ENCODE results near the gene MED27.

Gene MED27

GRCh38 chr9:131885144-131885609 is 194.5 kb downstream of the MED27 start:
- TF ChIP-seq, protein P1, sequence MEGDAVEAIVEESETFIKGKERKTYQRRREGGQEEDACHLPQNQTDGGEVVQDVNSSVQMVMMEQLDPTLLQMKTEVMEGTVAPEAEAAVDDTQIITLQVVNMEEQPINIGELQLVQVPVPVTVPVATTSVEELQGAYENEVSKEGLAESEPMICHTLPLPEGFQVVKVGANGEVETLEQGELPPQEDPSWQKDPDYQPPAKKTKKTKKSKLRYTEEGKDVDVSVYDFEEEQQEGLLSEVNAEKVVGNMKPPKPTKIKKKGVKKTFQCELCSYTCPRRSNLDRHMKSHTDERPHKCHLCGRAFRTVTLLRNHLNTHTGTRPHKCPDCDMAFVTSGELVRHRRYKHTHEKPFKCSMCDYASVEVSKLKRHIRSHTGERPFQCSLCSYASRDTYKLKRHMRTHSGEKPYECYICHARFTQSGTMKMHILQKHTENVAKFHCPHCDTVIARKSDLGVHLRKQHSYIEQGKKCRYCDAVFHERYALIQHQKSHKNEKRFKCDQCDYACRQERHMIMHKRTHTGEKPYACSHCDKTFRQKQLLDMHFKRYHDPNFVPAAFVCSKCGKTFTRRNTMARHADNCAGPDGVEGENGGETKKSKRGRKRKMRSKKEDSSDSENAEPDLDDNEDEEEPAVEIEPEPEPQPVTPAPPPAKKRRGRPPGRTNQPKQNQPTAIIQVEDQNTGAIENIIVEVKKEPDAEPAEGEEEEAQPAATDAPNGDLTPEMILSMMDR (IDR thresholded peaks at IDR 0.05; ENCODE audit: borderline replicate concordance, control extremely low read depth, extremely low read depth, insufficient read depth, missing control alignments), result no peak
- DNase-seq (ENCODE audit: low spot score), result no peak
- in situ Hi-C loops (cut with MboI; ENCODE audit: low sequenced_read_pairs, unreplicated experiment), result no loop called here

DNA sequence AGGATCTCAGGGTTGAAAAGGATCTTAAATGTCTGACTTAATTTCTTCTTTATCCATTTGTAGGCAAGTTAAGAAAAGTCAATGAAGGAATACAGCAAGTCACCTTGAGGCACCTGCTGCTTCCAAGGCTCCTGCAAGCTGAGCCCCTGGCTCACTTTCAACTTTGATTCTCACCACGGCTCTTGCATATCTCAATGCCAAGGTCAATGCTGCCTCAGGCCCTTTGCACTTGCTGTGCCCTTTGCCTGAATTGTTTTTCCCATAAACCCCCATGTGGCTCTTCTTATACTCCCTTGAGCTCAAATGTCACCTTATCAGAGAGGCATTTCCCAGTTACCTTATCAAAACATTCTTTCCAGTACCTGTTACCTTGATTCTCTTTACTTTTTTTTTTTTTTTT is 195.4 kb downstream of the MED27 start:
- in situ Hi-C loops (cut with MboI; ENCODE audit: low sequenced_read_pairs, unreplicated experiment), result no loop called here
- TF ChIP-seq, protein P1 (IDR thresholded peaks at IDR 0.05; ENCODE audit: borderline replicate concordance, control extremely low read depth, extremely low read depth, insufficient read depth, missing control alignments), result no peak
- no peak for DNase-seq (ENCODE audit: low spot score)

- in situ Hi-C loops (cut with MboI; ENCODE audit: low sequenced_read_pairs, unreplicated experiment), result no loop called here
- TF ChIP-seq, protein P1 (IDR thresholded peaks at IDR 0.05; ENCODE audit: borderline replicate concordance, control extremely low read depth, extremely low read depth, insufficient read depth, missing control alignments), result no peak
- no peak for DNase-seq (ENCODE audit: low spot score)
Measured at GRCh38 chr9:131880833-131881583, 198.7 kb downstream of the MED27 start.

GRCh38 chr9:131879911-131880290 is 199.8 kb downstream of the MED27 start:
- DNase-seq (ENCODE audit: low spot score), result no peak
- TF ChIP-seq, protein P1 (IDR thresholded peaks at IDR 0.05; ENCODE audit: borderline replicate concordance, control extremely low read depth, extremely low read depth, insufficient read depth, missing control alignments), result no peak
- in situ Hi-C loops (cut with MboI; ENCODE audit: low sequenced_read_pairs, unreplicated experiment), result no loop called here

DNA sequence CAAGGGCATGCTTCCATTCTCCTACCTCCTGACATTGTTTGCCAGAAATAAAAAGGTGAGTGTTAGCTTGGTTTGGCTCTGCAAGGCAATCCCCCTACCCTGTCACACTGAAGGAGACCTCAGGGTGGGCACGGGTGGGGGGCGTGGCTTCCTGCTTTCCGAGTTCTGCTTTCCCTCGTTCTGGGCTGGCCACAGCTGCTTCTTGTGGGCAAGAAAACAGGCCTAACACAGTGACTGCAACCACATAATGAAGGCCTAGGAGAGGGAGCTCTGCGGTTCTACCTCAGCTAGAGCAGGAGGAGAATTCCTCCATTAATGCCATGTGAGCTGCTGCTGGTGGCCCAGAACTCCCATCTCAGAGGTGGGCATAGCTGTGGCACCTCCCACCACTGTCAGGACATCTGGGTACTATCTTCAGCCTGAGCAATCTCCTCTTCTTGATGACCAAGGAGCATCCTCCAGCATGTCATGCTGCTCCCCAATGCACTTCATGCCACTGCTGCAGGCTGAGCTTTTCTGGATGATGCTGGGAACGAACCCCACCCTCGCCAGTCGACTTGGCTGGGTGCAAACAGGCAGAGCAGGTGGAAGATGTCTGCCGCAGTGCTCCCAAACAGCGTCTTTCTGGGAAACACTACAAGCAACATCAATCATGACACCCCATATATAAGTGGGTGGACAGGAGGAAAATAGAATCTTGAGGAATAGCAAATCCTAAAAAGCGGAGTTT is 200.3 kb downstream of the MED27 start:
- DNase-seq (ENCODE audit: low spot score), result no peak
- in situ Hi-C loops (cut with MboI; ENCODE audit: low sequenced_read_pairs, unreplicated experiment), result no loop called here
- TF ChIP-seq, protein P1 (IDR thresholded peaks at IDR 0.05; ENCODE audit: borderline replicate concordance, control extremely low read depth, extremely low read depth, insufficient read depth, missing control alignments), result no peak

- no peak for DNase-seq (ENCODE audit: low spot score)
- in situ Hi-C loops (cut with MboI; ENCODE audit: low sequenced_read_pairs, unreplicated experiment), result no loop called here
- TF ChIP-seq, protein P1 (IDR thresholded peaks at IDR 0.05; ENCODE audit: borderline replicate concordance, control extremely low read depth, extremely low read depth, insufficient read depth, missing control alignments), result no peak
Measured at GRCh38 chr9:131876486-131876885, 203.2 kb downstream of the MED27 start.
